Panc1 (cell line): Measurements from ENCODE around the gene RPS17.

Experiments used
- CTCF ChIP-seq: fragments of 450-650 bp; IDR thresholded peaks from 2 replicates; pipeline ENCODE4 v1.5.1; 2017; ENCODE audit warnings: mild to moderate bottlenecking
- POLR2AphosphoS5 ChIP-seq: IDR thresholded peaks from 2 replicates; pipeline ENCODE4 v1.6.1; 2012; ENCODE audit warnings: mild to moderate bottlenecking, low read depth, low read length, moderate library complexity
- REST ChIP-seq, 2 experiments: IDR thresholded peaks; 2 replicates each; pipeline ENCODE4 v1.6.1; 2011 to 2012; ENCODE audit warnings: low read depth in 2 of 2, control low read depth in 1 of 2, low read length in 1 of 2, mild to moderate bottlenecking in 1 of 2, moderate library complexity in 1 of 2; ENCODE audit not compliant: insufficient read depth in 1 of 2
- SIN3A ChIP-seq: IDR thresholded peaks from 2 replicates; pipeline ENCODE4 v1.6.1; 2012; ENCODE audit warnings: low read depth, mild to moderate bottlenecking, low read length, moderate library complexity, borderline replicate concordance; ENCODE audit not compliant: insufficient read depth
- TCF7L2 ChIP-seq: IDR thresholded peaks from 2 replicates; pipeline ENCODE4 v1.6.1; 2011; ENCODE audit warnings: mild to moderate bottlenecking, low read depth, low read length, inconsistent platforms

- TF ChIP-seq CTCF: no peak
- TF ChIP-seq POLR2AphosphoS5: no peak
- no peak for TF ChIP-seq REST (IDR thresholded peaks at IDR 0.05; ENCODE audit: insufficient read depth in 1 of 2, low read depth in 2 of 2, low read length in 1 of 2)
- no peak for TF ChIP-seq TCF7L2
- TF ChIP-seq SIN3A: no peak
Measured at GRCh38 chr15:82587805-82588204, 47.5 kb upstream of the RPS17 start.
